GM12874 (cell line): ENCODE measurements around the gene PCDH8.

Experiments used
- TF ChIP-seq, protein P1 (sequence below): IDR thresholded peaks from 2 replicates; pipeline ENCODE4 v1.5.1; 2011; ENCODE audit warnings: low read depth, mild to moderate bottlenecking, control low read depth, low read length, moderate library complexity; ENCODE audit not compliant: insufficient read depth

The PCDH8 gene, protein sequence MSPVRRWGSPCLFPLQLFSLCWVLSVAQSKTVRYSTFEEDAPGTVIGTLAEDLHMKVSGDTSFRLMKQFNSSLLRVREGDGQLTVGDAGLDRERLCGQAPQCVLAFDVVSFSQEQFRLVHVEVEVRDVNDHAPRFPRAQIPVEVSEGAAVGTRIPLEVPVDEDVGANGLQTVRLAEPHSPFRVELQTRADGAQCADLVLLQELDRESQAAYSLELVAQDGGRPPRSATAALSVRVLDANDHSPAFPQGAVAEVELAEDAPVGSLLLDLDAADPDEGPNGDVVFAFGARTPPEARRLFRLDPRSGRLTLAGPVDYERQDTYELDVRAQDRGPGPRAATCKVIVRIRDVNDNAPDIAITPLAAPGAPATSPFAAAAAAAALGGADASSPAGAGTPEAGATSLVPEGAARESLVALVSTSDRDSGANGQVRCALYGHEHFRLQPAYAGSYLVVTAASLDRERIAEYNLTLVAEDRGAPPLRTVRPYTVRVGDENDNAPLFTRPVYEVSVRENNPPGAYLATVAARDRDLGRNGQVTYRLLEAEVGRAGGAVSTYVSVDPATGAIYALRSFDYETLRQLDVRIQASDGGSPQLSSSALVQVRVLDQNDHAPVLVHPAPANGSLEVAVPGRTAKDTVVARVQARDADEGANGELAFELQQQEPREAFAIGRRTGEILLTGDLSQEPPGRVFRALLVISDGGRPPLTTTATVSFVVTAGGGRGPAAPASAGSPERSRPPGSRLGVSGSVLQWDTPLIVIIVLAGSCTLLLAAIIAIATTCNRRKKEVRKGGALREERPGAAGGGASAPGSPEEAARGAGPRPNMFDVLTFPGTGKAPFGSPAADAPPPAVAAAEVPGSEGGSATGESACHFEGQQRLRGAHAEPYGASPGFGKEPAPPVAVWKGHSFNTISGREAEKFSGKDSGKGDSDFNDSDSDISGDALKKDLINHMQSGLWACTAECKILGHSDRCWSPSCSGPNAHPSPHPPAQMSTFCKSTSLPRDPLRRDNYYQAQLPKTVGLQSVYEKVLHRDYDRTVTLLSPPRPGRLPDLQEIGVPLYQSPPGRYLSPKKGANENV

DNA sequence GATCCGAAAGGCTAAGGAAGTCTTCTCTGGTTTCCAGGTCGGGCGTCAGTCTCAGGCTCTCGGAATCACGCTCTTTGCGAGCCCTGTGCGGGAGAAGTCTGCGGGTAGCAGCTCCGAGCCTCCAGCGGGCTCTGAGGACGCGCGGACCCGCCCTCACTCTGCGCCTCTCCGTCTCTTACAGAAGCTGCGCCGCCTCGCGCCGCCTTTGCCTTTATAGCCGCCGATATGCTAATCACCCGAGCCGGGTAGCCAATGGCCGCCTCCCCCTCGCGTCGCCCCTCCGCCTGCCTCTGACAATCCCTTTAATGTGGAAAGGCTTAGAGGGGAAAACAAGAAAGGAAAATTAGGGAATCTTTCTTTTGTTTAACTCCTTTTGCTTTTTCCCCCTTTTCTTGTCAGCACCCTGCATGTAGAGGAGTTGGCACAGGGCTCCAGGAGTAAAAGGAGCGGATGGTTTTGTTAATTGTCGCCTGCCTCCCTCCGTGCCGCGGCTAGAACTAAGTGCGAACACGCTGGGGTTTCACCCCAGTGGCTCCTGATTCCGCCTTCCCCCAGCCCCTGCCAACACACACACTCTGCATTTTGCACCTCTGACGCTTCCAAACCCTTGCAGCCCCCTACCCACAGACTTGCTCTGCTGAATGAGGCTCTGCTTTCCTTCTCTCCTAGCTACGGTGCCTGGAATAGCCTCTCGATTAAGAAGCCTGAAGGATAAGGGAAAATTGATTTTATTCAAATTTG lies at the start of gene PCDH8:
TSS of gene PCDH8 (minus strand) at position 186 of the 741 bp plus-strand sequence. CDS start 204 bp downstream, outside the sequence.
- TF ChIP-seq, protein P1, sequence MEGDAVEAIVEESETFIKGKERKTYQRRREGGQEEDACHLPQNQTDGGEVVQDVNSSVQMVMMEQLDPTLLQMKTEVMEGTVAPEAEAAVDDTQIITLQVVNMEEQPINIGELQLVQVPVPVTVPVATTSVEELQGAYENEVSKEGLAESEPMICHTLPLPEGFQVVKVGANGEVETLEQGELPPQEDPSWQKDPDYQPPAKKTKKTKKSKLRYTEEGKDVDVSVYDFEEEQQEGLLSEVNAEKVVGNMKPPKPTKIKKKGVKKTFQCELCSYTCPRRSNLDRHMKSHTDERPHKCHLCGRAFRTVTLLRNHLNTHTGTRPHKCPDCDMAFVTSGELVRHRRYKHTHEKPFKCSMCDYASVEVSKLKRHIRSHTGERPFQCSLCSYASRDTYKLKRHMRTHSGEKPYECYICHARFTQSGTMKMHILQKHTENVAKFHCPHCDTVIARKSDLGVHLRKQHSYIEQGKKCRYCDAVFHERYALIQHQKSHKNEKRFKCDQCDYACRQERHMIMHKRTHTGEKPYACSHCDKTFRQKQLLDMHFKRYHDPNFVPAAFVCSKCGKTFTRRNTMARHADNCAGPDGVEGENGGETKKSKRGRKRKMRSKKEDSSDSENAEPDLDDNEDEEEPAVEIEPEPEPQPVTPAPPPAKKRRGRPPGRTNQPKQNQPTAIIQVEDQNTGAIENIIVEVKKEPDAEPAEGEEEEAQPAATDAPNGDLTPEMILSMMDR = no peak

DNA sequence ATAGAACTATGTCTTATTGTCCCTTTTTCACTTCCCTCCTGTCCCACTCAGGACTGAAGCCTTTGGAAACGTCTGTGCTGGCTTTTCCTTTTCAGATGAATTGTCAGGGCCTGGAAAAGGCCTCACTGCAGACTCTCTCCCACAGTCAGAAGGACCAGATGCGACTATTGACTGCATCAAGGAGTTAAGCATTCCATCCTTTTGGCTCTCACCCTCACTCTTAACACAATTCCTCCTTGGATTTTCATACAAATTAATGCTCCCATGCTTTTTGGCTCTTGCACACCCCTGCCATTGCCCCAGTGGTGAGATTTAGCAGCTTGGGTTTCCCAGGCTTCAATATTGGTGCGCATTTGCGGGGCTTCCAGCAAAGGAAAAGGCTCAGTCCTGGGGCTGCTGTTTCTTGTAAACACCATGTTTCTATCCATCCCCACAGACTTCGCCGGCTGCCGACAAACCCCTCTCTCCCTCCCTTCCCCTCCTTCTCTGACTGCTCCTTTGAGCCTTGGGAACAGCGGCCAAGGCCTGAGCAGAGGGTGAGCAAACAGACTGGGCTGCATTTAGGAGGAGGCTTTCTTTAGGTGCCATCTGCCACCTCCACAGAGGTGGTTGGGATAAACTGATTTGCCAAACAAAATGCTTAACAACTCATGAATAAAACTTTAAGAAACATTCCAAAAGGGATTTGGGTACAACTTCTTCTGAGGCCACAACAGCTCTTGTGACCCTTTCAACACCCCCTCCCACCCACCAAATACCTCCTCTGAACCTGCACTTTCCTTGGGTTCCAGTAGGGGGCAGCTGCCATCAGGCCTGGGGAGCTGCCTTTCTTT lies 48.6 kb upstream of the PCDH8 start:
- TF ChIP-seq, protein P1 = peak; percentile 65

DNA sequence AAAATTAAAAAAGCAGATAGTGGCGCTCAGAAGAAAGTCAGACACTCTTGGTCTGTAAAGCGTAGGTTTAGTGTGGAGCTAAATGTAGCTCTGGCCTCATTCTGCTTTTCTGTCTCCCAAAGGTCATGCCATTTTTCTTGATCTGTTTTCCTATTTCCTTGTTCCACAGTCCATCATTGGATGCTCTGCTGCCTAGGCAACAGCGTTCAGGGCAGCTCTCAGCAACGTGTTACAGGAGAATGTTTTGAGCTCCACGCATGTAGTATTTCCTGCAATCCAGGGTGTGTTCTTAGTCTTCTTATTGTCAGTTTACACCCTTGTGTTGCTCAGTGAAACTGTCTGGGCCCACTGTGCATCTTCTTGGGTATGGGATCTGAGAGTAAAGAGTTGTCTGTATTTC lies 46.0 kb upstream of the PCDH8 start:
- TF ChIP-seq, protein P1 = no peak

DNA sequence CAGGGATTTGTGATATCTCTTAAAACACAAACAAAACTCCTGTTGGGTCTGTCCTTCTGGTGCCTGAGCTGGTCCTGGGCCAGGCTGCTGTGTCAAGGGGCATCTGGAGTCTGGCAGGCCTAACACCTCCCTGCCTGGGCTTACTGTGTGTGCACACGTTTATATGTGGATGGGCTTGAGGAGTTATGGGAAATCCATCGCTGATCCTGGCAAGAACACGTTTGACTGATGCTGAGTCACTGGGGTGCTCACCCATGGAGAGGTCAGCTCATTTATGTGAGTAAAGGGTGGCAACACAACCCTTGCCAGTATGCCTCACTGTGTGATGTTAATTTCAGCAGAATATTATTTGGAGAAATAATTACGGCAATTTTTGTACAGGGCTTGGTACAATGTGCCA lies 44.5 kb upstream of the PCDH8 start:
- TF ChIP-seq, protein P1 = no peak

DNA sequence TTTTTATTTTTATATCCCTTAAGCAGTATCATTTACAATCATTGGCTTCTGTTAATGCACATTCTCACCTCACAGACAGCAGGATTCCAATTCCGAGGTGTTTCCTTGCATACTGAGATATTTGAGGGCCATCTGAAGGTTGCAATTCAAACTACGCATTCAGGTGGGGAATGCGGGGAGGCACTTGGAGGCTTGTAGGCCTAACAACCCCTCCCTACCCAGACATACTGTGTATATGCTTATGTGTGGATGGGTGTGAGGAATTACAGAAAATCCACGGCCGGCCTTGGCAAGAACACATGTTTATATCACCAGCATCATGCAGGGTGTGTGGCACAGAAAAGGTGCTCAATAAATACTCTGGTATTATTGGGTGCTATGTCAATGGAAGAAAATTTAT lies 43.3 kb upstream of the PCDH8 start:
- TF ChIP-seq, protein P1 = no peak

DNA sequence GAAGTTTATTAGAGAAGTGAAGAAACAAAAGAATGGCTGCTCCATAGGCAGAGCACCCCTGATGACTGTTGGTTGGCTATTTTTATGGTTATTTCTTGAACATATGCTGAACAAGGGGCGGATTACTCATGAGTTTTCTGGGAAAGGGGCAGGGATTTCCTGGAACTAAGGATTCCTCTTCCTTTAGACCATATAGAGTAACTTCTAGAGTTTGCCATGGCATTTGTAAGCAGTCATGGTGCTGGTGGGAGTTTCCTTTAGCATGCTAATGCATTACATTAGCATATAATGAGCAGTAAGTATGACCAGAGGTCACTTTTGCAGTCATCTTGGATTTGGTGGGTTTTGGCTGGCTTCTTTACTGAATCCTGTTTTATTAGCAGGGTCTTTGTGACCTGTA lies 38.7 kb upstream of the PCDH8 start:
- TF ChIP-seq, protein P1 = no peak
